Neuronal stem cell (in vitro differentiated cells): ENCODE measurements around the gene PEX14.

Experiments
- DNase-seq: peaks from one replicate; pipeline ENCODE4 v3.0.0-alpha.2; 2013; ENCODE audit warnings: low spot score
- H2AFZ ChIP-seq: one replicate; pipeline ENCODE4 v1.6.1; 2013; ENCODE audit warnings: mild to moderate bottlenecking, low read length, inconsistent platforms
- H2AK5ac ChIP-seq: 2 replicates; pipeline ENCODE4 v1.6.1; 2013; ENCODE audit warnings: low read depth, mild to moderate bottlenecking, inconsistent platforms, low read length, moderate library complexity, mixed read lengths
- H2BK120ac ChIP-seq: 2 replicates; pipeline ENCODE4 v1.6.1; 2013; ENCODE audit warnings: low read depth, mild to moderate bottlenecking, inconsistent platforms, low read length, moderate library complexity, mixed read lengths
- H2BK12ac ChIP-seq: one replicate; pipeline ENCODE4 v1.6.1; 2013; ENCODE audit warnings: low read length, inconsistent platforms
- H2BK15ac ChIP-seq: 2 replicates; pipeline ENCODE4 v1.6.1; 2013; ENCODE audit warnings: mild to moderate bottlenecking, low read length, inconsistent platforms, mixed read lengths
- H2BK5ac ChIP-seq: one replicate; pipeline ENCODE4 v1.6.1; 2013; ENCODE audit warnings: inconsistent platforms, mild to moderate bottlenecking, low read length, moderate library complexity
- H3K14ac ChIP-seq: one replicate; pipeline ENCODE4 v1.6.1; 2013; ENCODE audit warnings: low read length, inconsistent platforms
- H3K18ac ChIP-seq: 2 replicates; pipeline ENCODE4 v1.6.1; 2013; ENCODE audit warnings: low read length, inconsistent platforms
- H3K23ac ChIP-seq: 2 replicates; pipeline ENCODE4 v1.6.1; 2013; ENCODE audit warnings: low read depth, mild to moderate bottlenecking, mixed read lengths, low read length, inconsistent platforms; ENCODE audit not compliant: poor library complexity
- H3K27ac ChIP-seq: replicated peaks from 3 replicates; pipeline ENCODE4 v1.5.1; 2013; ENCODE audit warnings: low read length, inconsistent platforms
- H3K27me3 ChIP-seq, 3 experiments: 2 replicates each; pipeline ENCODE4 v1.6.1; 2013; ENCODE audit warnings: low read length in 3 of 3, mild to moderate bottlenecking in 2 of 3, inconsistent platforms in 1 of 3, low read depth in 1 of 3, mixed read lengths in 1 of 3, moderate library complexity in 1 of 3; ENCODE audit not compliant: control insufficient read depth in 3 of 3, insufficient read depth in 3 of 3
- H3K36me3 ChIP-seq, 2 donors: replicated peaks in 1 of 2; 2 replicates each; pipeline ENCODE4 v1.6.1; 2013; ENCODE audit warnings: low read length in 2 of 2; ENCODE audit not compliant: control insufficient read depth in 2 of 2, insufficient read depth in 2 of 2
- H3K4ac ChIP-seq: 2 replicates; pipeline ENCODE4 v1.6.1; 2013; ENCODE audit warnings: inconsistent platforms, mild to moderate bottlenecking, low read length, moderate library complexity
- H3K4me1 ChIP-seq, 2 donors: 1 replicate in 1 of 2; 2 replicates in 1 of 2; pipeline ENCODE4 v1.6.1; 2013; ENCODE audit warnings: low read length in 2 of 2, low read depth in 1 of 2; ENCODE audit not compliant: control insufficient read depth in 2 of 2, insufficient read depth in 1 of 2
- H3K4me2 ChIP-seq: one replicate; pipeline ENCODE4 v1.6.1; 2013; ENCODE audit warnings: mild to moderate bottlenecking, low read length, inconsistent platforms; ENCODE audit not compliant: insufficient read depth, poor library complexity, severe bottlenecking
- H3K4me3 ChIP-seq, 2 donors: 2 replicates each; pipeline ENCODE4 v1.5.1; 2013; ENCODE audit warnings: low read length in 2 of 2, mild to moderate bottlenecking in 2 of 2, inconsistent platforms in 1 of 2, moderate library complexity in 1 of 2
- H3K79me1 ChIP-seq: one replicate; pipeline ENCODE4 v1.6.1; 2013; ENCODE audit warnings: low read depth, mild to moderate bottlenecking, inconsistent platforms, low read length, moderate library complexity
- H3K9ac ChIP-seq: one replicate; pipeline ENCODE4 v1.6.1; 2013; ENCODE audit warnings: mild to moderate bottlenecking, low read depth, low read length, inconsistent platforms; ENCODE audit not compliant: poor library complexity
- H3K9me3 ChIP-seq, 2 donors: replicated peaks in 1 of 2; 2 replicates each; pipeline versions ENCODE3 to v1.6.1; 2013; ENCODE audit warnings: low read length in 2 of 2, mild to moderate bottlenecking in 2 of 2, inconsistent platforms in 1 of 2, low read depth in 1 of 2, mixed read lengths in 1 of 2, moderate library complexity in 1 of 2; ENCODE audit not compliant: control insufficient read depth in 2 of 2, insufficient read depth in 1 of 2
- H4K8ac ChIP-seq: one replicate; pipeline ENCODE4 v1.6.1; 2013; ENCODE audit warnings: low read depth, mild to moderate bottlenecking, inconsistent platforms, low read length, moderate library complexity
- H4K91ac ChIP-seq: one replicate; pipeline ENCODE4 v1.6.1; 2013; ENCODE audit warnings: low read length, low read depth, mild to moderate bottlenecking, inconsistent platforms; ENCODE audit not compliant: poor library complexity
- WGBS, 2 donors: extraction: QIAGEN DNeasy Blood & Tissue Kit; methylation state at CpG; one replicate each; pipeline ENCODE4 v1.1.7; 2013; ENCODE audit warnings: missing lambda C conversion rate in 2 of 2, mixed read lengths in 1 of 2; ENCODE audit not compliant: insufficient read length in 2 of 2, insufficient replicate concordance in 1 of 2; ENCODE audit errors: extremely low coverage in 2 of 2; 5-methylcytosine and 5-hydroxymethylcytosine counted together

The PEX14 gene

DNA sequence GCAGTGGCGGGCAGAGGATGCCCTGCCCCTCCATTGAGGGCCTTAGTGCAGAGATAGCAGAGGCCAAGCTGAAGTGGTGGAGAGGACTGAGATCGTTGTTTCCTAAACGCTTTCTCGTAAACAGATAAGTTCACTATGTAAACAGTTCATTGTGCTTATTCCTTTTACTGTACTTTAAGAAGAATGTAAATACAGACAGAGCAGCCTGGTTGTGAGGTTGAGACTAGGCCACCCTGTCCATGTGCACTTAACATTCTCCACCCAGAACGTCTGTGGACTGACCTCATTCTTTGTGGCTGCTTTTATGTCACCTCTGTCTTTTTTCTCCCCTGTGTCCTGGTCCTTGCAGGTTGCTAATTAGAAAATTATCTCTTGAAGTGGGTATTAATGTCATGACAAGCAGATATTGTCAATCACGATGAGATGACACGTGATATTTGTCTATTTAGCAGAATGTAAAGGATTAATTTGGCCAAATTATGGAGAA is 36.0 kb upstream of the PEX14 start:
- no peak for DNase-seq
- Histone ChIP-seq H3K18ac (no peak overlapping the region), H3K4me1 (peaks cover 0 to 3% of the 10 kb centered on the region in 2 donors), H2BK15ac (no peak overlapping the region), H3K4ac (no peak overlapping the region), H2BK120ac (no peak overlapping the region), H3K14ac (no peak overlapping the region), H2AFZ (no peak overlapping the region), H2BK12ac (no peak overlapping the region), H2BK5ac (no peak overlapping the region), H3K79me1 (peaks cover 2% of the 10 kb centered on the region), H3K4me2 (no peak overlapping the region), H3K9ac (no peak overlapping the region), H2AK5ac (no peak overlapping the region), H4K91ac (no peak overlapping the region), H3K23ac (no peak overlapping the region), H4K8ac (no peak overlapping the region), H3K27ac (no peak overlapping the region), H3K9me3 (no peaks in the 10 kb centered on the region), H3K27me3 (no peaks in the 10 kb centered on the region), H3K4me3 (no peak overlapping the region), H3K36me3 (peaks cover 3 to 35% of the 10 kb centered on the region in 2 donors)
- no CpG with 5 or more reads among the region's 7 CpGs for WGBS, 2 donors

- Histone ChIP-seq H3K36me3 (peaks cover 0 to 37% of the 10 kb centered on the region in 2 donors), H2BK15ac (no peak overlapping the region), H3K27me3 (no peaks in the 10 kb centered on the region)
These were observed 34.4 kb upstream of the PEX14 start for GRCh38 chr1:10440305-10440704.

GRCh38 chr1:10440794-10441193 is 34.0 kb upstream of the PEX14 start:
- no peak overlapping the region for H2BK5ac ChIP-seq
- no peak overlapping the region for H2BK15ac ChIP-seq
- no peaks in the 10 kb centered on the region for H3K9me3 ChIP-seq
- no peaks in the 10 kb centered on the region for H3K27me3 ChIP-seq
- no peak overlapping the region for H3K18ac ChIP-seq
- H3K4ac ChIP-seq, result no peak overlapping the region
- peaks cover 0 to 3% of the 10 kb centered on the region in 2 donors for H3K4me1 ChIP-seq
- H3K79me1 ChIP-seq, result peaks cover 2% of the 10 kb centered on the region
- H3K9ac ChIP-seq, result no peak overlapping the region
- WGBS, 2 donors, result no CpG with 5 or more reads among the region's 5 CpGs
- H3K27ac ChIP-seq, result no peak overlapping the region
- H3K4me2 ChIP-seq, result no peak overlapping the region
- no peak overlapping the region for H3K4me3 ChIP-seq
- no peak overlapping the region for H2AK5ac ChIP-seq
- no peak overlapping the region for H2AFZ ChIP-seq
- no peak overlapping the region for H3K23ac ChIP-seq
- H3K14ac ChIP-seq, result no peak overlapping the region
- H4K91ac ChIP-seq, result no peak overlapping the region
- no peak for DNase-seq
- H2BK120ac ChIP-seq, result no peak overlapping the region
- peaks cover 0 to 35% of the 10 kb centered on the region in 2 donors for H3K36me3 ChIP-seq
- no peak overlapping the region for H4K8ac ChIP-seq
- H2BK12ac ChIP-seq, result no peak overlapping the region

More at GRCh38 chr1:10440305-10440704, 34.4 kb upstream of the PEX14 start:
- Histone ChIP-seq H4K91ac (no peak overlapping the region), H3K4me2 (no peak overlapping the region), H2AFZ (no peak overlapping the region), H2BK120ac (no peak overlapping the region), H3K18ac (no peak overlapping the region), H2BK5ac (no peak overlapping the region), H3K9me3 (no peaks in the 10 kb centered on the region), H4K8ac (no peak overlapping the region), H3K4me3 (no peak overlapping the region), H3K79me1 (peaks cover 2% of the 10 kb centered on the region), H3K4ac (no peak overlapping the region), H2BK12ac (no peak overlapping the region), H3K27ac (no peak overlapping the region), H3K23ac (no peak overlapping the region), H3K14ac (no peak overlapping the region), H2AK5ac (no peak overlapping the region), H3K9ac (no peak overlapping the region), H3K4me1 (peaks cover 0 to 3% of the 10 kb centered on the region in 2 donors)
- DNase-seq, result no peak
- WGBS, 2 donors, result no CpG with 5 or more reads among the region's 2 CpGs

DNA sequence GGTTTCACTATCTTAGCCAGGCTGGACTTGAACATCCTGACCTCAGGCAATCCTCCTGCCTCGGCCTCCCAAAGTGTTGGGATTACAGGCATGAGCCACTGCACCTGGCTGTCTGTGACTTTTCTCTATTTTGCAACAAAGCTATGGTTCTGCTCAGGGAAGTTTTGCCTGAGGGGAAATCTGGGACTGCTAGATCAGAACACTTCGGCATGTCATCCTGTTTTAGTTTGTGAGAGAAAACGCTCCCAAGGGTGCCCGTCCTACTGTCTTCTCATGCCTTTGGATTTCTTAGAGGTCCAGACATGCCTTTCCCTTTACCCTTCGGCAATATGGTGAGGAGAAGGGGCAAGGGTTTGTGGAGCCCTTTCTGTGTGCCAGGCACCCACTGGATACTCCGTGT is 30.5 kb upstream of the PEX14 start:
- Histone ChIP-seq H3K4me1 (peaks cover 0 to 3% of the 10 kb centered on the region in 2 donors), H3K9me3 (no peaks in the 10 kb centered on the region), H3K79me1 (peaks cover 3% of the 10 kb centered on the region), H4K8ac (no peak overlapping the region), H2BK120ac (no peak overlapping the region), H3K14ac (no peak overlapping the region), H3K4me2 (no peak overlapping the region), H3K27me3 (no peaks in the 10 kb centered on the region), H2AFZ (no peak overlapping the region), H2BK5ac (no peak overlapping the region), H3K18ac (no peak overlapping the region), H3K36me3 (peaks cover 4 to 50% of the 10 kb centered on the region in 2 donors), H3K23ac (no peak overlapping the region), H3K4ac (no peak overlapping the region), H3K27ac (no peak overlapping the region), H3K4me3 (no peak overlapping the region), H3K9ac (no peak overlapping the region), H4K91ac (no peak overlapping the region), H2BK12ac (no peak overlapping the region), H2AK5ac (no peak overlapping the region), H2BK15ac (no peak overlapping the region)
- no CpG with 5 or more reads among the region's 6 CpGs for WGBS, 2 donors
- no peak for DNase-seq
